NCI-H69 (cell line): ENCODE results near the gene GRID2IP.

Experiments used
- DNase-seq: peaks from one replicate; lab custom pipeline; 2025; lab: John Stamatoyannopoulos, UW

Gene GRID2IP

GRCh38 chr7:6562106-6562505, 10.8 kb upstream of the GRID2IP start:
- no peak for DNase-seq

GRCh38 chr7:6559896-6560295, 8.6 kb upstream of the GRID2IP start:
- DNase-seq = peak; percentile 68

GRCh38 chr7:6558837-6559236, 7.6 kb upstream of the GRID2IP start:
- DNase-seq = peak; percentile 80

DNA sequence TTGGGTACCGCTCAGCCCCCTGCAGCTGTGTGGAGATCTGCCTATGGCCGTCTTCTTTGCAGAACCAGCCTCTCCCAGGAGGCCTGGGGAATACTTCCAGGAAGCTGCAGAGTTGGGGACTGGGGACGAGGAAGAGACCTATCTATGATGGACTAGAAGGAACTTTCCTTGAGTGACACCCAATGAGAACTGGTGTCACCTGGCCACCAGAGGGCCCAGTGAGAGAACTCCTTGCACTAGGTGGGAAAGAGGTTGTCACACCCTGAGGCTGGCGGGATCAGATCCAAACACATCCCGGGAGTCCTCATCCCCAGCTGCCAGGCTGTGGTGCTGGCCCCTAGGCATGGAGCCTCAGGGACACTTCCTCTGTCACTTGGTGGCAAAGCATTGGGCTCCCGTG, 4.9 kb upstream of the GRID2IP start:
- peak; percentile 55 for DNase-seq

DNA sequence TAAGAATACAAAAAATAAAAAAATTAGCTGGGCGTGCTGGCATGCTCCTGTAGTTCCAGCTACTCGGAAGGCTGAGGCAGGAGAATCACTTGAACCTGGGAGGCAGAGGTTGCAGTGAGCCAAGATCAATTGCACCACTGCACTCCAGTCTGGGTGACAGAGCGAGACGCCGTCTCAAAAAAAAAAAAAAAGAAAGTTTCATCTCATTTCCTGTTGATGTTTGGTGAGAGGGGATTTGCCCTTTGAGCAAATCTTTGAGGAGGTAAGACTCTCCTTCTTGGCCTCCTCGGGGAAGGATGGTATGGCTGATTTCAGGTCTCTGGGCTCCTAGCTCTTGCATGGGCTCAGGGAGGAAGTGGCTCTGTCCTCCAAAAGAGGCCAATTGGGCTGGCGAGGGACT, 3.6 kb upstream of the GRID2IP start:
- DNase-seq = no peak

DNA sequence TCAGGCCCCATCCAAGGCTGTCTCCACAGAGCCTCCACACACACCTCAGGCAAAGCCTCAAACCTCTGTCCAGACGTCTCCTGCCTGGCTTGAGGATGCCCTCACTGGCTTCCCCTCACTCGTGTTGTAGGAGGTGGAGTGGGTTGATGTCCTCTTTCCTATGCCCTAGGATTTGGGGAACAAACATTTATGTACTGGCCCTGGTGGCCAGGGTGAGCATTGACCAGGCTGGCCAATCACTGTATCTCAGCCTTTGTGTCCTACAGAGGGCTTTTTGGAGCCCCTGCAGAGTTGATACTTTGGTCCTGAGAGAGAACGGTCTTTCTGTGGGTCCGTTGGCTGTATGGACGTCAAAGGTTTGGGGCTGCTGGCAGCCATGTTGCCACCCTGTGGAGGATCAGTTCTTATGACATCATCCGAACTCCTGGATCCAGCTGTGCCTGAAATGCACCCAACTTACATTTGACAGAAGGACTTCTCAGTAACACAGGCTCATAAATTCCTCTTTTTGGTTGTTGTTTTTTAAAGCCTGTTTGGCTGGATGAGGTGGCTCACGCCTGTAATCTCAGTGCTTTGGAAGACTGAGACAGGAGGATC, 2.3 kb upstream of the GRID2IP start:
- DNase-seq = no peak

DNA sequence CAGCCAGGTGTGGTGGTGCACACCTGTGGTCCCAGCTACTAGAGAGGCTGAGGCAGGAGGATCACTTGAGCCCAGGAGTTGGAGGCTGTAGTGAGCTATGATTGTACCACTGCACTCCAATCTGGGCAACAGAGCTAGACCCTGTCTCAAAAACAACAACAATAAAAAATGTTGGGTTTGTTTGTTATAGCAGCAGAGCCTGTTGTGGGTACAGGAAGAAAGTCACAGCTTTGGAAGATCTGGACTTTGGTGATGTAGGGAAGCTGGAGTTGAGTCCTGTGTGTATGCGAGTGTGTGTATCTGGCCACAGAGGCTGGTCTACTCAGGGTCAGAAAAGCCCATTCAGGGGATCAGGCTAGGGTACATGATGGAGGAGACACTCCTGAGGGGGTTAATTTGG, 3.9 kb downstream of the GRID2IP start:
- no peak for DNase-seq

DNA sequence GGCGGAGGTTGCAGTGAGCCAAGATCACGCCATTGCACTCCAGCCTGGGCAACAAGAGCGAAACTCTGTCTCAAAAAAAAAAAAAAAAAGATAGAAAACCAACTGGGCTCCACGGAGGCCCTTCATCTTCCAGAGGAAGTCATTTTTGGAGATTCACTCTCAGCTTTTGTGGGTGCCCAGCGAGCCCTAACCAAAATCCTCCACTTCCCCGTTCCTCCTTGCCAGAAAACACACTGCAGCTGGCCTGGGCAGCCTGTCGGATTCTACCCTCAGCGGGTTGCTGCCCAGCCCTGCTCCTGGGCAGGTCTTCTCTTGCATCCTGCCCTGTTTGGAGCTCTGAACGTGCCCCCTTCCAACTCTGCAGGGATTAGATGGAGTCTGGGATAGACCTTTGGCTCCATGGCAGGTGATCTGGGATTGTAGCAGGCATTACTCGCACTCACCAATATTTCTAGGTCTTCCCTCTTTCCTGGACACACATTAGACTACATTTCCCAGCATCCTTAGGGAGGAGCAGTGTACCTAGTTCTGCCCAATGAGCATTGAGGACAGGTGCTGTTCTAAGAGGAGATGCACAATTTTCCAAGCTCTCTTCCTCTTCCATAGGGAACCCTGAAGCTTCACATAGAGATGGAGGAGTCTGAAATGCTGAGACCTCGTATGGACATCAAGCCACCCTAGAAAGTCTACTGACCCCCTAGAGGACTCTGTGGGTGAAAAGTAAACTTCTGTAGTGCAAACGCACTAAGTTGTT, 4.6 kb downstream of the GRID2IP start:
- no peak for DNase-seq

DNA sequence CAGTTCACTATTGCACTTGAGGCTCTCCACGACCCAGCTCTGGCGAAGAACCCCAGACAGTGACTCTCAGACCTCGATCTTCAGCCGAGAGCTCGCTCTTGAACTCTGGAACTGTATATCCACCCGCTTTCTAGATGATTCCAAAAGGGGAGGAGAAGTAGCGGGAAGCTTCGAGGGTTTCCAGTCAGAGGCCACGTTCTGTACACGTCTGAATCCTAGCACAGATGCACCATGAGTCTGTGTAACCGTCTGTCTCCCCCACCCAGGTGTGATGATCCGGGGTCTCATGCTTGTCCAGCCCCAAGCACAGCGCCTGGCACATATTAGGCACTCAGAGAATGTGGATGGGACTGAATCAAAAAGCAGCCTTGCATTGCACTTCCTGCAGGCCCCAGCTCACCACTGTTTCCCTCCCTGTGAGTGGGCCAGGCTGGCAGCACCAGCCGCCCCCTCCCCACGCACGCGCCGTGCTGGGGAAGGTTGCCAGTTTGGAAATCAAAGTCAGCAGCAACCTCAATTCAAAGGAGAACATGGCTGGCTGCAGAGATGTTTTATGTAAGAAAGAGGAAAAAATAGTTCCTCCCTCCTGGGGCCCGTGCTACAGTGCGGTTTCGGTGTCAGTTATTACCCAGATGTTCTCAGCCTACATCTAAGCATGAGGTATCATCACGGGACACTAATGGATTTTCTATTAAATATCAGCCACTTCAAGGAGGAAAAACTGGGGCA, 5.7 kb downstream of the GRID2IP start:
- no peak for DNase-seq

DNA sequence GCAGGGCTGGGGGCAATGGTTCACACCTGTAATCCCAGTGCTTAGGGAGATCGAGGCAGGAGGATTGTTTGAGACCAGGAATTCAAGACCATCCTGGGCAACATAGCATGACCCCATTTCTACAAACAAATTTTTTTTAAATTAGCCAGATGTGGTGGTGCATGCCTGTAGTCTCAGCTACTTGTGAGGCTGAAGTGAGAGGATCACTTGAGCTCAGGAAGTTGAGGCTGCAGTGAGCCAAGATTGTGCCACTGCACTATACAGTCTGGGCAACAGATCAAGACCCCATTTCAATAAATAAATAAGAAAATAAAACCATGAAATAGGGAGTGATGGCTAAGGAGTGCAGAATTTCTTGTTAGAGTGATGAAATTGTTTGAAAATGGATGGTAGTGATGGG, 8.9 kb downstream of the GRID2IP start:
- DNase-seq = no peak

DNA sequence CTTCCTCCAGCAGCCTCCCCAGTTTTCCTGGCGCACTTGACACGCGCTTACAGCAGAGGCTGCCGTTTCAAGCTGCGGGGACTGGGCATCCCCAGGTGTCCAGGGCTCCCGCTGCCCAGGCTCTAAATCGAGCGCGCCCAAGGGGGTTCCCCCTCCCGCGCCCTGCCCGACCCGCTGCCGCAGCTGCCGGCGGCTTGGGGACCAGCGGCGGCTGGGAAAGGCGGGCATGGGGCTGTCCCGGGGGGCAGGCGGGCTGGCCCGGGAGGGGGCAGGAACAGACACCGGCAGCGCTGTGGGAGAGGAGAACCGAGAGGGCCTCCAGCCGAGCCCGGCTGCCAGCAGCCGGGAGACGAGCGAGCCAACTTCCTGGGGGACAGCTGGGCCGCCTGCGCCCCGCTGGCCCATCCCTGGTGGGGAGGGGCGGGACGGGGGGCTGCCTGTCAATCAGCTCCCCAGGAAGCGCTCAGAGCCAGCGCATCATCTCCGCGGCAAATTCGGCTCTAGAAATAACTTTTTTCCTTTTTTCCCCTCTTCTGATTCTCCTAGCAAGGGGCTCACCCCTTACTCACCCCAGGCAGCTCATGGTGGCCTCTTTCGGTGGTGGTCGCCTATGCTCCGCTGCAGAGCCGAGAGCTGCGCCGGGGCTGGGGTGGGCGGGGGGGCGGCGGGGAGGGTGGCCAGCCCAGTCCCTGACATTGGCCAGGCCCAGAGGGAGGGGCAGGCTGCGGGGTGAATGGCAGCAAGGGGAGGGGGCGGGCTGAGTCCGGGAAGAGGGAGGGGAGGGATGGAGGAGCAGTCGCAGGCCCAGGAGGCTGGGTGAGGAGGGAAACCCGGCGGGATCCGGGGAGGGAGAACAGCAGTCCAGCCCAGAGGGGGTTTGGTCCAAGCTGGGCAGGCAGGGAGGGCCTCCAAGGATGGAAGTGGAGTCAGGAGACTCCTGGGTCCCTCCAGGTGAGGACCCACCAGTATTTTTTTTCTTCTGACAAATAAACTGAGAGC, 14.7 kb downstream of the GRID2IP start:
- peak; percentile 83 for DNase-seq

DNA sequence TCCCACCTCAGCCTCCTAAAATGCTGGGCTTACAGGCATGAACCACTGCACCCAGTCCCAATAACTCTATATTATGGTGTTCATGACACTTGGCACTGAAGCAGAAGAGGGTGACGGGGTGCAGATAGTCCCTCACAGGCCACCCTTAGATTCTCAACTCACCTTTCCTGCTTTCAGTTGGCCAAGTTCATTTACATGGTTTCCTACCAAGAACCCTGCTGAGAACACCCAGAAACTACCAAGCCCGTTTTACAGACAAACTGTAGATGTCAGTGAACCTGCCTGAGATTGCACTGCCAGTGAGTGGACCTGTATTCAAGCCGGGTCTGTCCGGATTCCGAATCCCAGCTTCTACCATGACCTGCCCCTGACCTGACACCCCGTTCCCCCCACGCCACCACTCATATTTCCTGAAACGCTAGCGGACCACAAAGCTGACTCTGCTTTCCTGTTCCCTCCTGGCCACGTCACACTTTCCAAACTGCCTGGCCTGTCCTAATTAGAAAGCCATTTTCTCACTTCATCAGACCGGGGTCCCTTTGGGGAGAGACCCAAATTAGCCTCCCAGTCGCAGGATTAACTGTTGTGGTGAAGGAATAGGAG, 17.3 kb downstream of the GRID2IP start:
- no peak for DNase-seq

- no peak for DNase-seq
Observed at GRCh38 chr7:6532516-6532915, 18.7 kb downstream of the GRID2IP start.

DNA sequence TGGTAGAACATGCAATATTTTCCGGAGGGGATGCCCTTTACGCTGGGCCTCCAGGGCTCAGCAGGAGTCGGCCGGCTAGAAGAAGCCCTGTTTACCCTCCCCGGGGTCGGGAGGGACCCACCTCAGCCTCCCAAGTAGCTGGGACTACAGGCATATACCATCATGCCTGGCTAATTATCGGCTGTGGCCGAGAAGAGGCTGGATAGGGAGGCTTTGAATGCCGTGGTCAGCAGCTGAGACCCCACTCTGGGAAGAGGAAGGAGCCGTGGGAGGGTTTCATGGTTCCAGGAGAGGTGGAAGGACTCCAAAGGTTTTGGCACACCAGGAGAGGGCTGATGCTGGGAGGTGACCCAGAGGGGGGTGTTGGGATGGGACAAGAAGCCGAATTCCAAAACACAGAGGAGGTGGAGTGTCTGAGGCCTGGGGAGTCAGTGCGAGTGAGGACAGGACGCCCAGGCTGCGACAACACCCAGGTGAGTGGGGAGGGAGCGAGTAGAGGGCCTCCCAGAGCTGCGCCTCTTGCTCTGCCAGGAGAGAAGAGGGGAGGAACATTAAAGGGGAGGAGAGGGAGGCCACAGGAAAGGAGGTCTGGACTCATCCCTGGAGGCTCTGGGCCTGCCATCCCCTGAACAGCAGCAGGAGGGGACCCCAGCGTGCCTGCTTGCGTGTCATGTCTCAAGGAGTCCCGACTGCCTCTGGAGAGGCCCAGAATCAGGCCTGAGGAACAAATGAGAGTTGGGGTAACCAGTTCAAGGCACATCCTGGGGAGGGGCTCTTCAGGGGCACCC, 19.6 kb downstream of the GRID2IP start:
- DNase-seq = no peak

- DNase-seq = peak; percentile 61
Observed at GRCh38 chr7:6530626-6531491, 20.4 kb downstream of the GRID2IP start.

DNA sequence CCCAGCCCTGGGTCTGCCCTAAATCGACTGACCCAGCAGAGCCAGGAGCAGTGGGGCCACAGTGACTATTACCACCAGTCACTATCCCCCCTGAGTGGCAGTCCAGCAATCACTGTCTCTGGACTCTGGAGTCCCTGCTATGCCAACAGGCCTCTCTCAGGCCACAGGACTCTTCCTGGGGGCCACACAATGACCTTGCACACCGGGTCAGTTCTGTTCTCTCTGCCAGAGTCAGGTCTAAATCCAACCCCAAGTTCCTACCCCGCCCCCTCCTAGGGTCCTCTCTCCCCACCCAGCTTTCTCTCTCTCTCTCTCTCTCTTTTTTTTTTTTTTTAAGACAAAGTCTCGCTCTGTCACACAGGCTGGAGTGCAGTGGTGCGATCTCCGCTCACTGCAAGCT, 21.6 kb downstream of the GRID2IP start:
- DNase-seq = no peak

GRCh38 chr7:6528401-6529130, 22.7 kb downstream of the GRID2IP start:
- DNase-seq = no peak

- DNase-seq = no peak
Observed at GRCh38 chr7:6526997-6527378, 24.3 kb downstream of the GRID2IP start.
